Large intestine (tissue), 3 donors: ENCODE measurements around the gene AQP12A. TPM values are rescaled to one million over a fixed set of nuclear protein-coding genes. Genes with fewer than 3 reads are reported as not detected.
"Not testable (repeated sequence)": the region's sequence is repeated elsewhere in the genome, so short reads cannot be mapped to it uniquely, and the experiment has no call there.

Experiments
- DNase-seq, 2 donors: peaks; one replicate each; pipeline versions ENCODE4 v3.0.0 to v3.0.0-alpha.2; 2013
- H3K27ac ChIP-seq: one replicate; pipeline ENCODE4 v1.5.1; 2013; ENCODE audit warnings: low read length
- H3K27me3 ChIP-seq: 2 replicates; pipeline ENCODE4 v1.6.1; 2013; ENCODE audit warnings: low read length; ENCODE audit not compliant: control insufficient read depth, insufficient read depth
- H3K36me3 ChIP-seq: 2 replicates; pipeline ENCODE4 v1.6.1; 2013; ENCODE audit warnings: low read length; ENCODE audit not compliant: control insufficient read depth, insufficient read depth
- H3K4me1 ChIP-seq: one replicate; pipeline ENCODE4 v1.6.1; 2013; ENCODE audit warnings: low read length; ENCODE audit not compliant: control insufficient read depth, insufficient read depth
- H3K4me3 ChIP-seq: one replicate; pipeline ENCODE4 v1.5.1; 2013; ENCODE audit warnings: low read length
- H3K9me3 ChIP-seq: one replicate; pipeline ENCODE4 v1.6.1; 2013; ENCODE audit warnings: mild to moderate bottlenecking, low read depth, low read length, moderate library complexity; ENCODE audit not compliant: control insufficient read depth
- WGBS: methylation state at CpG from one replicate; pipeline ENCODE4 v1.1.5; 2013; ENCODE audit warnings: low lambda C conversion rate; ENCODE audit not compliant: insufficient coverage; 5-methylcytosine and 5-hydroxymethylcytosine counted together
- polyA plus RNA-seq: library from polyadenylated mRNA; unstranded; fragments of 120-200 nt; gene quantifications from one replicate; pipeline ENCODE4 v1.2.1, GENCODE V29; 2013

AQP12A gene
- polyA plus RNA-seq, 1 donor, result 5.0 TPM

GRCh38 chr2:240678043-240678442, 13.6 kb upstream of the AQP12A start:
- H3K27me3 ChIP-seq, result peaks cover 11% of the 10 kb centered on the region
- not testable (repeated sequence) for H3K4me1 ChIP-seq, DNase-seq, H3K27ac ChIP-seq, H3K9me3 ChIP-seq, H3K36me3 ChIP-seq, H3K4me3 ChIP-seq
- no CpG with 5 or more reads among the region's 14 CpGs for WGBS

- not testable (repeated sequence) for DNase-seq, H3K27ac ChIP-seq, H3K27me3 ChIP-seq, H3K9me3 ChIP-seq, H3K4me1 ChIP-seq, H3K36me3 ChIP-seq, H3K4me3 ChIP-seq
- WGBS, result no CpG with 5 or more reads among the region's 19 CpGs
Measured at GRCh38 chr2:240678909-240679308, 12.8 kb upstream of the AQP12A start.

- H3K36me3 ChIP-seq, H3K9me3 ChIP-seq: not testable (repeated sequence)
- WGBS, result no CpG with 5 or more reads among the region's 11 CpGs
Measured at GRCh38 chr2:240680185-240680584, 11.5 kb upstream of the AQP12A start.

GRCh38 chr2:240682431-240683224, 9.0 kb upstream of the AQP12A start, which contains the start of gene AQP12B:
TSS of gene AQP12B (minus strand) at chr2:240682885. CDS start at chr2:240682837, 48 bp downstream.
- not testable (repeated sequence) for DNase-seq, H3K4me3 ChIP-seq
- no CpG with 5 or more reads among the region's 37 CpGs for WGBS

More at GRCh38 chr2:240680185-240680584, 11.5 kb upstream of the AQP12A start:
- not testable (repeated sequence) for H3K27ac ChIP-seq, H3K4me1 ChIP-seq, DNase-seq, H3K27me3 ChIP-seq, H3K4me3 ChIP-seq

GRCh38 chr2:240683329-240683979, 8.2 kb upstream of the AQP12A start:
- no CpG with 5 or more reads among the region's 15 CpGs for WGBS
- H3K9me3 ChIP-seq, H3K27ac ChIP-seq, DNase-seq, H3K27me3 ChIP-seq, H3K36me3 ChIP-seq, H3K4me3 ChIP-seq: not testable (repeated sequence)
- peaks cover 25% of the 10 kb centered on the region for H3K4me1 ChIP-seq

More at GRCh38 chr2:240682431-240683224, 9.0 kb upstream of the AQP12A start, which contains the start of gene AQP12B:
- H3K27me3 ChIP-seq, H3K9me3 ChIP-seq, H3K27ac ChIP-seq, H3K36me3 ChIP-seq: not testable (repeated sequence)
- H3K4me1 ChIP-seq, result peaks cover 20% of the 10 kb centered on the region

GRCh38 chr2:240683980-240684728, 7.5 kb upstream of the AQP12A start:
- not testable (repeated sequence) for H3K27ac ChIP-seq, H3K9me3 ChIP-seq, DNase-seq, H3K36me3 ChIP-seq, H3K4me3 ChIP-seq, H3K27me3 ChIP-seq
- H3K4me1 ChIP-seq, result peaks cover 25% of the 10 kb centered on the region
- WGBS, result no CpG with 5 or more reads among the region's 15 CpGs

GRCh38 chr2:240685771-240686371, 5.8 kb upstream of the AQP12A start:
- peak overlapping the region; percentile 25 for H3K4me3 ChIP-seq
- no CpG with 5 or more reads among the region's 10 CpGs for WGBS
- peaks cover 2% of the 10 kb centered on the region for H3K9me3 ChIP-seq
- peaks cover 28% of the 10 kb centered on the region for H3K4me1 ChIP-seq
- H3K27me3 ChIP-seq, result no peaks in the 10 kb centered on the region
- no peaks in the 10 kb centered on the region for H3K36me3 ChIP-seq
- peak overlapping the region; percentile 74 for H3K27ac ChIP-seq
- peak; percentile 86 to 92 for DNase-seq

- WGBS, result no CpG with 5 or more reads among the region's 6 CpGs
- H3K27ac ChIP-seq, result peak overlapping the region; percentile 74
- peaks cover 2% of the 10 kb centered on the region for H3K9me3 ChIP-seq
- H3K4me1 ChIP-seq, result peaks cover 28% of the 10 kb centered on the region
- H3K27me3 ChIP-seq, result no peaks in the 10 kb centered on the region
- H3K4me3 ChIP-seq, result peak overlapping the region; percentile 25
- no peak for DNase-seq
- H3K36me3 ChIP-seq, result no peaks in the 10 kb centered on the region
Measured at GRCh38 chr2:240686460-240686859, 5.2 kb upstream of the AQP12A start.

- H3K4me3 ChIP-seq, result peak overlapping the region; percentile 16
- H3K36me3 ChIP-seq, result no peaks in the 10 kb centered on the region
- no peak for DNase-seq
- peak overlapping the region; percentile 74 for H3K27ac ChIP-seq
- peaks cover 2% of the 10 kb centered on the region for H3K9me3 ChIP-seq
- WGBS, result no CpG with 5 or more reads among the region's 20 CpGs
- H3K4me1 ChIP-seq, result peaks cover 31% of the 10 kb centered on the region
- H3K27me3 ChIP-seq, result no peaks in the 10 kb centered on the region
Measured at GRCh38 chr2:240687045-240687740, 4.5 kb upstream of the AQP12A start.
